Nephron (organoid): ENCODE results near the gene FFAR1.

ENCODE experiments used
- H3K27ac Mint-ChIP-seq, 3 experiments: 2 replicates each; pipeline ENCODE4 v1.8.0; 2020; ENCODE audit warnings: mixed read lengths in 3 of 3, mild to moderate bottlenecking in 2 of 3, moderate library complexity in 1 of 3
- H3K27me3 Mint-ChIP-seq: 2 replicates; pipeline ENCODE4 v1.8.0; 2021; ENCODE audit warnings: low read depth, mild to moderate bottlenecking, moderate library complexity, mixed read lengths
- H3K36me3 Mint-ChIP-seq: 2 replicates; pipeline ENCODE4 v1.8.0; 2020; ENCODE audit warnings: low read depth, mixed read lengths
- H3K4me1 Mint-ChIP-seq: 2 replicates; pipeline ENCODE4 v1.8.0; 2020; ENCODE audit warnings: mixed read lengths
- H3K4me3 Mint-ChIP-seq, 3 experiments: 2 replicates each; pipeline ENCODE4 v1.8.0; 2020; ENCODE audit warnings: mild to moderate bottlenecking in 3 of 3, mixed read lengths in 3 of 3, moderate library complexity in 2 of 3
- H3K9me3 Mint-ChIP-seq: 2 replicates; pipeline ENCODE4 v1.8.0; 2020; ENCODE audit warnings: mixed read lengths
- CTCF ChIP-seq, 3 experiments: fragments of 200-600 bp; sonication (generic); IDR thresholded peaks; one replicate each; pipeline ENCODE4 v1.5.0; 2021; ENCODE audit warnings: antibody characterized with exemption in 3 of 3; ENCODE audit not compliant: unreplicated experiment in 3 of 3

FFAR1 gene

GRCh38 chr19:35396240-35396885 lies 48.7 kb downstream of the FFAR1 start:
- no peaks in the 10 kb centered on the region for H3K4me1 Mint-ChIP-seq
- TF ChIP-seq CTCF (IDR thresholded peaks at IDR 0.05; ENCODE audit: unreplicated experiment in 3 of 3) = no peak

GRCh38 chr19:35397064-35397463 lies 49.4 kb downstream of the FFAR1 start:
- Mint-ChIP-seq H3K4me3 (no peak overlapping the region), H3K27me3 (peaks cover 14% of the 10 kb centered on the region), H3K9me3 (no peaks in the 10 kb centered on the region), H3K36me3 (no peaks in the 10 kb centered on the region), H3K4me1 (no peaks in the 10 kb centered on the region), H3K27ac (no peak overlapping the region)
- no peak for TF ChIP-seq CTCF (IDR thresholded peaks at IDR 0.05; ENCODE audit: unreplicated experiment in 3 of 3)

More at GRCh38 chr19:35396240-35396885, 48.7 kb downstream of the FFAR1 start:
- Mint-ChIP-seq H3K36me3 (no peaks in the 10 kb centered on the region), H3K4me3 (no peak overlapping the region), H3K27me3 (peaks cover 12% of the 10 kb centered on the region), H3K27ac (no peak overlapping the region), H3K9me3 (no peaks in the 10 kb centered on the region)
